Kidney (tissue), 14 donors: ENCODE results near the gene SSNA1. TPM values are rescaled to one million over a fixed set of nuclear protein-coding genes. Genes with fewer than 3 reads are reported as not detected.

Experiments
- DNase-seq, 5 donors: peaks; one replicate each; pipeline ENCODE4 v3.0.0-alpha.2; 2013 to 2020
- FAIRE-seq: peaks from 2 replicates; lab custom pipeline; 2012; peaks lifted over from hg19 to GRCh38; lab: Jason Lieb, UNC
- H3K27ac ChIP-seq, 2 donors: one replicate each; pipeline ENCODE4 v1.7.0; 2013; ENCODE audit warnings: low read depth in 2 of 2, low read length in 2 of 2, inconsistent platforms in 1 of 2
- H3K27me3 ChIP-seq: one replicate; pipeline ENCODE4 v1.7.1; 2013; ENCODE audit warnings: low read length, inconsistent platforms; ENCODE audit not compliant: control insufficient read depth, insufficient read depth
- H3K36me3 ChIP-seq, 3 donors: one replicate each; pipeline versions ENCODE4 v1.7.0 to v1.7.1; 2013; ENCODE audit warnings: low read length in 3 of 3, control low read depth in 1 of 3, inconsistent platforms in 1 of 3; ENCODE audit not compliant: insufficient read depth in 3 of 3, control insufficient read depth in 2 of 3
- H3K4me1 ChIP-seq, 3 donors: one replicate each; pipeline versions ENCODE4 v1.7.0 to v1.7.1; 2013; ENCODE audit warnings: low read length in 3 of 3, inconsistent platforms in 1 of 3, low read depth in 1 of 3; ENCODE audit not compliant: control insufficient read depth in 2 of 3, insufficient read depth in 2 of 3
- H3K4me3 ChIP-seq, 3 donors: one replicate each; pipeline versions ENCODE4 v1.7.0 to v1.8.1; 2013; ENCODE audit warnings: low read length in 3 of 3, control low read depth in 1 of 3, inconsistent platforms in 1 of 3
- H3K9ac ChIP-seq, 3 donors: one replicate each; pipeline versions ENCODE4 v1.7.0 to v1.7.1; 2013; ENCODE audit warnings: low read length in 3 of 3, control low read depth in 1 of 3, inconsistent platforms in 1 of 3
- H3K9me3 ChIP-seq, 3 donors: one replicate each; pipeline versions ENCODE4 v1.7.0 to v1.7.1; 2013; ENCODE audit warnings: low read length in 3 of 3, control low read depth in 1 of 3, inconsistent platforms in 1 of 3; ENCODE audit not compliant: control insufficient read depth in 2 of 3, insufficient read depth in 1 of 3
- CTCF ChIP-seq: IDR thresholded peaks from 3 replicates; pipeline ENCODE4 v1.5.1; 2012; ENCODE audit warnings: mild to moderate bottlenecking, moderate library complexity, borderline replicate concordance; ENCODE audit not compliant: insufficient read depth; ENCODE audit errors: extremely low read depth
- intact Hi-C: fragments of 100-400 bp; cut with DNase I; formaldehyde crosslinking; loops from one replicate; pipeline ENCODE4 v1.11.1; 2022
- polyA plus RNA-seq: library from polyadenylated mRNA; stranded (reverse); fragments of 350-450 nt; fragmentation: Illumina TruSeq; extraction: RNeasy Lipid Tissue Mini Kit (QIAGEN cat#74804); gene quantifications from one replicate; pipeline ENCODE4 v1.2.3, GENCODE V29; 2014; ENCODE audit warnings: low read depth, low replicate concordance; ENCODE audit not compliant: insufficient read depth
- total RNA-seq: library from RNA; stranded (reverse); fragmentation: NEBNext Ultra II Directional; extraction: Animal tissue kit (Norgen Biotek cat#: 25700); gene quantifications from one replicate; pipeline ENCODE4 v1.2.1, GENCODE V29; 2021
- donor health status: control.
- donor health status: control.
- donor health status: control.
- donor health status: control.
- donor health status: control.
- donor health status: DM: yes; HTN: yes; CAD: no.
- donor health status: Normal renal cell carcinoma (clear cell type).

The SSNA1 gene
- total and polyA plus RNA-seq, 2 donors from 2014 or later: 52.5 to 131 TPM

- TF ChIP-seq CTCF: no peak
- Histone ChIP-seq H3K4me3 (peak within 1 kb of the TSS in 2 of 3 donors; percentile 34 to 81), H3K27ac (peak within 1 kb of the TSS; percentile 9 to 85), H3K9me3 (no peaks in the 10 kb centered on the region), H3K27me3 (no peaks in the 10 kb centered on the region), H3K4me1 (peaks cover 0 to 35% (median 8%) of the 10 kb centered on the region in 3 donors), H3K36me3 (no peaks in the 10 kb centered on the region), H3K9ac (peak within 1 kb of the TSS in 2 of 3 donors; percentile 52 to 71)
- FAIRE-seq: no peak
- DNase-seq: peak in 2 of 5 donors; percentile 43 to 84
- intact Hi-C loops: no loop called here
These were observed 34.0 kb downstream of the SSNA1 start, which contains the start of gene RNF208 for GRCh38 chr9:137222190-137223077. Gene RNF208 (minus strand): TSS chr9:137222240. CDS start chr9:137221212, 1,028 bp downstream.

- Histone ChIP-seq H3K4me1 (peaks cover 0 to 33% (median 8%) of the 10 kb centered on the region in 3 donors), H3K4me3 (peak overlapping the region; percentile 67 to 81 (median 67)), H3K9ac (peak overlapping the region in 2 of 3 donors; percentile 76 to 98), H3K9me3 (no peaks in the 10 kb centered on the region), H3K27ac (peak overlapping the region; percentile 85), H3K27me3 (no peaks in the 10 kb centered on the region), H3K36me3 (no peaks in the 10 kb centered on the region)
- no peak for TF ChIP-seq CTCF
- intact Hi-C loops: no loop called here
- DNase-seq (peak; percentile 98 to 99 (median 99)), FAIRE-seq (peak; percentile 56)
These were observed 34.8 kb downstream of the SSNA1 start for GRCh38 chr9:137223078-137223970.

- H3K4me1 ChIP-seq: peaks cover 0 to 35% (median 18%) of the 10 kb centered on the region in 3 donors
- no peak for FAIRE-seq
- peak within 1 kb of the TSS in 2 of 3 donors; percentile 67 to 81 for H3K4me3 ChIP-seq
- H3K36me3 ChIP-seq: no peaks in the 10 kb centered on the region
- intact Hi-C loops: no loop called here
- peak in 1 of 5 donors; percentile 65 for DNase-seq
- H3K27me3 ChIP-seq: no peaks in the 10 kb centered on the region
- H3K9ac ChIP-seq: peak within 1 kb of the TSS in 1 of 3 donors; percentile 98
- no peak within 1 kb of the TSS for H3K27ac ChIP-seq
- no peak for TF ChIP-seq CTCF
- no peaks in the 10 kb centered on the region for H3K9me3 ChIP-seq
These were observed 36.6 kb downstream of the SSNA1 start, which contains the start of gene CYSRT1 for GRCh38 chr9:137224830-137225694. Gene CYSRT1 (plus strand): TSS chr9:137225174. CDS start chr9:137225622, 448 bp downstream.
